Glomerular visceral epithelial cell (primary cell): ENCODE data around the gene OR2B2.
A peak's percentile ranks its signal among the peaks of the same experiment; 100 is the strongest.
"Not testable (repeated sequence)": the region's sequence is repeated elsewhere in the genome, so short reads cannot be mapped to it uniquely, and the experiment has no call there.

Experiments used
- DNase-seq: peaks from one replicate; pipeline ENCODE4 v3.0.0-alpha.2; 2016; ENCODE audit errors: extremely low spot score

The OR2B2 gene

GRCh38 chr6:27911956-27912446 is at the start of gene OR2B2:
TSS of gene OR2B2 (minus strand) at chr6:27912396. CDS start at chr6:27912319, 77 bp downstream.
- DNase-seq = no peak

GRCh38 chr6:27957516-27957915 is 45.3 kb upstream of the OR2B2 start:
- DNase-seq = no peak

- DNase-seq = no peak
Observed at GRCh38 chr6:27956941-27957340, 44.7 kb upstream of the OR2B2 start, which contains the start of gene OR2B6. TSS of gene OR2B6 (plus strand) at chr6:27957241. CDS start at chr6:27957241, 0 bp downstream.

DNA sequence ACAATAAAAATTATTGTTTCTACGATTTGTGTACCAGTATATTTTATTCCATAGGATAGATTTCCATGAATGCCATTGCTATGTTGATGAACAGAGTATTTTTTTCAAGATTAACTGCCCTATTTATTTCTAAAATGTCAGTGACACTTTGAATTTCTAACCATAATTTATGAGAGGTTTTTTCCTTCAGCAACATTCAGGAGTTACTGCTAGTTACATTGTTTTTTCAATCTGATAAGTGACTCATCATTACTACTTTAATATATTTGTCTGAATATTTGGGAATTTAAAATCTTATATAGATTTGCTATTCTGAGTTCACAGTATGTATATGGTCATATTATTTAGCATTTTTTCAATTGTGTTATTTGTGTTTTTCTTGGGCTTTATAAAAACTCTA is 38.8 kb upstream of the OR2B2 start:
- no peak for DNase-seq

GRCh38 chr6:27948237-27948636 is 36.0 kb upstream of the OR2B2 start:
- no peak for DNase-seq

- DNase-seq = not testable (repeated sequence)
Observed at GRCh38 chr6:27943072-27943471, 30.9 kb upstream of the OR2B2 start.

DNA sequence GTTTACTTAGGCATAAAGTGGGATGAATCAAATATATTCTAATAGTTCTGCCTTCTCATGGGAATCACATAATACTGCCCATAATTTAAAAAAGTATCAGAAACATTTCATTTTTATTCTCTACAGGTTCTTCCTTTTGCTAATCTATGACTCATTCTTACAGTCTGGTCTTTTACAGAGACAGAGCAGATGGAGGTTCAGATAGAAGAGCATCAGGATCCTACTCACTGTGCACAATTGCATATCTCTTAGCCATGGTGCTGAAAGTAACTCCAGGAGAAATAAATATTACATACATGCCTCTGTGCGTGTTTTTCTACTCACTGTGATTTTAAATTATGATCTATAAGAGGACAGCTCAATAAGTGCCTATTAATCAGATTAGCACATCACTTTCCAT is 28.6 kb upstream of the OR2B2 start:
- DNase-seq = peak; percentile 2

DNA sequence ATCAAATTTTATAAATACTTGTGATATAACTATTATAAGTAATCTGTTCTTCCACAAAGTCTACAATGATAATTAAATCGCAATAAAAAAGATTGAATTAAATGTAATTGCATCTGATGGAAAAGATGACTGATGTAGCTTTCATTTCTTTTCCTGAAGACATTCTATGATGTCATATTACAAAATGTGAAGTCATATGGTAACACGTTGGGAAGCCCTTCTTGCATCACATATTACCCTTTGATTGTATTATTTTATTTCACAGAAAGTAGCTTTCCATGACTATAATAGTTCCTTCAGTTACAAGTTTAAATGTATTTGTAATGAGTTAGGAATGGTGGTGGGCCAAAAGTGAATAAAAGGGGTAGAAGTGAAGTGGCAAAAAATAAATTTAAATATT is 19.0 kb upstream of the OR2B2 start:
- DNase-seq = no peak

DNA sequence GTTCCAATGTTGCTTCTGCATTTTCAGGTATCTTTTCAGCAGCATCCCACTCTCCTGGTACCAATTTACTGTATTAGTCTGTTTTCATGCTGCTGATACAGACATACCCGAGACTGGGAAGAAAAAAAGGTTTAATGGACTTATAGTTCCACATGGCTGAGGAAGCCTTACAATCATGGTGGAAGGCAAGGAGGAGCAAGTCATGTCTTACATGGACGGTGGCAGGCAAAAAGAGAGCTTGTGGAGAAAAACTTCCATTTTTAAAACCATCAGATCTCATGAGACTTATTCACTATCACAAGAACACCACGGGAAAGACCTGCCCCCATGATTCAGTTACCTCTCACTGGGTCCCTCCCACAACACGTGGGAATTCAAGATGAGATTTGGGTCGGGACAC is 17.7 kb upstream of the OR2B2 start:
- not testable (repeated sequence) for DNase-seq

- not testable (repeated sequence) for DNase-seq
Observed at GRCh38 chr6:27928041-27928440, 15.8 kb upstream of the OR2B2 start.

GRCh38 chr6:27924179-27924578 is 12.0 kb upstream of the OR2B2 start:
- no peak for DNase-seq

- no peak for DNase-seq
Observed at GRCh38 chr6:27922949-27923348, 10.8 kb upstream of the OR2B2 start.

DNA sequence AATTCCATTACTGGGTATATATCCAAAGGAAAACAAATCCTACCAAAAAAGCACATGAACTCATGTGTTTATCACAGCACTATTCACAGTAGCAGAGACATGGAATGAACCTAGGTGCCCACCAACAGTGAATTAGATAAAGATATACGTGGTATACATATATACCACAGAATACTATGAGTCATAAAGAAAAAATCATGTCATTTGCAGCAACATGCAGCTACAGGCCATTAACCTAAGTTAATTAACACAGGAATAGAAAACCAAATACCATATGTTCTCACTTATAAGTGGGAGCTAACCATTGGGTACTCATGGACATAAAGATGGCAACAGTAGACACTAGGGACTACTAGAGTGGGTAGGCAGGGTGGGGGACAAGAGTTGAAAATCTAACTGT is 4.2 kb downstream of the OR2B2 start:
- no peak for DNase-seq

GRCh38 chr6:27902335-27903314 is 9.6 kb downstream of the OR2B2 start:
- DNase-seq = peak; percentile 89

- DNase-seq = no peak
Observed at GRCh38 chr6:27901801-27902200, 10.4 kb downstream of the OR2B2 start.

GRCh38 chr6:27900197-27900596 is 12.0 kb downstream of the OR2B2 start:
- not testable (repeated sequence) for DNase-seq

- DNase-seq = no peak
Observed at GRCh38 chr6:27899543-27899942, 12.7 kb downstream of the OR2B2 start.

DNA sequence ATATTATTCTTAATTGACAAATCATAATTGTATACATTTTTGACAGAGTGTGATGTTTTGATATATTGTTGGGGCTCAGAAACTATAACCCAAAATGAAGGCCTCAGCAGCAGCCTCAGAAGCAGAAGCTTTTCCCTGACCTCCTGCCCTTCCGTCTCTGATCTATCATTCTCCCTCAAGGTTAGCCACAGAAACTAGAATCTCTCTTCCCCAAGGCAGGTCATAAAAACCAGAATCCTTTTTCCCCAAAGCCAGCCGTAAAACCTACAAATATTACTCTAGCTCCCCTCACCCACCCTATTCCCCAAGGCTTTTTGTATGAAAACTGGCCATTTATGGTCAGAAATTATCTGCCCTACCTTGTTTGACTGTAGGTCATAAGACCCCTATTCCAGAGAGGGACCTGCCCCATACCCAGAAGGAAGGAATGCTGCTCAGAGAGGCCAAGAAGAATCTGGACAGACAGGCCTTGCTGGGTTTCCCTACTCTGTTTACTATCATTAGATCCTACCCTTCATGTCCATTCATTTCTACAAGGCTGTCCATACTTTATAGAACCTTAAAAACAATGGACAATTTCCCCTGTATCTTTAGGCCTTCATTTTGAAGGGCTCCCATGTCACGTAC is 14.5 kb downstream of the OR2B2 start:
- DNase-seq = no peak

GRCh38 chr6:27896398-27896796 is 15.8 kb downstream of the OR2B2 start:
- no peak for DNase-seq

DNA sequence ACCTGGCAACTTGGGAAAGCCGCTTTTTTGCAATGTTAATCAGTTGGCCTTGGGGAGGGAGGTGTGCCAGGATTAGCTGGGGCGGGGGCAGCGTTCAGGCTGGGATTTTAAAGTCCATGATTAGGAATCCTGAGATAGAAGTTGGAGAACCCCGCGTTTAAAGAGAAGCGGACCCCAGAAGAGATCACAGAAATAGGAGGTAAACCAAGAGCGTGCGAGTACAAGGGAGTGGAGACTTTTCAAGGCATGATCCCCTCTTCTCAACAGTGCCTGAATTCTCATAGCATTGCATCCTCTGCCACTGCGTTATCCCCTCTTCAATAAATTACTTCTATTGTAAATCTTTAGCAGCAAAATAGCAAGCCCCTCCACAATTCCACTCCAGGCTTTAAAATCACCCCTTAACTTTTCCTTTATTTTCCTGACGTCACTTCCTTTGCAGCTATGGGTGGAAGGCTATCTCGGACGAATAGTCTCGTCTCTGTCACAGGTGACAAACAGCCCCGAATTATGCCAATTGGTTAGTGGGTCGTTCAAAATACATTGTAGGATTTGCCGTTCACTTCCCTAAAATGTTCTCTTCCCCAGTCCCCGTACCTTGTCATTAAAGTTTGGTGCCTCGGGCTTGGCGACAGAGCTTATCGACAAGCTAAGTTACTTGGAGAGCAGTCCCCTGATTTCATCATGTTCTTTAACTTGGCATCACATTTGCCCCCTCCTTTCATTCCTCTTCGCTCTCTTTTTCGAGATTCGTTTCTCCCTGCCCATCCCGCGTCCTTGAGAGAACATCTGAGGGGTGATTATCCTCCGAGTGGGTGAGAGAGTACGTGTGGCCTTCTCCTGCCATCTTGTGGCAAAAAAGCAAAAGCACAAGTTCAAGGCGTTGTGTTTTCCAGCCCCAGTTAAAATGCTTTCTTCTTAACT is 17.1 kb downstream of the OR2B2 start:
- peak; percentile 84 for DNase-seq
